Measurements from ENCODE around the gene KIF1C.

DNA sequence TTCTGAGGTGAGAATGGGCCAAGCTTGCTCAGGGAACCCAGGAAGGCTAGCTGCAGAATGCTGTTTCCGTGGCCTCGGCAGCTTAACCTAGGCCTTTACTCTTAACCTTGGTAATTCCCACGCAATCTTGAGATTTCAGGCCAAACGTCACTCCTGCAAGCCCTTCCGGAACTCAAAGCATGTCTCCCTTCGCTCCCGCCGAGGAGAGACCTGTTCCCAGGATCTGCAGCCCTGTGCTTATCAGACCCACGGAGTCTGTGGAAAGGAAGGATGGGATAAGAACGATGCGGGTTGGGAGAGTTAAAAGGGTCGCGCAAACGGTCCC, 80.0 kb downstream of the KIF1C start:
- TF ChIP-seq ATF4 (CRISPR knock-in tag; IDR thresholded peaks at IDR 0.05) (no peak), CTCF (IDR thresholded peaks at IDR 0.05 in 2 of 3, conservative IDR thresholded peaks at IDR 0.05 in 1 of 3; ENCODE audit: insufficient read depth in 2 of 3, low read depth in 1 of 3, low read length in 3 of 3) (no peak), PKNOX1 (IDR thresholded peaks at IDR 0.05) (no peak), RAD21 (CRISPR knock-in tag; conservative IDR thresholded peaks at IDR 0.05 in 1 of 2, IDR thresholded peaks at IDR 0.05 in 1 of 2) (no peak), SMARCC2 (IDR thresholded peaks at IDR 0.05; ENCODE audit: low read depth) (no peak)

Measured in K562 (cell line).